Gastrocnemius medialis (tissue), 4 donors: Measurements from ENCODE around the gene SLC39A6. TPM values are rescaled to one million over a fixed set of nuclear protein-coding genes. Genes with fewer than 3 reads are reported as not detected.

Source experiments
- ATAC-seq, 2 donors: fragments of 150-250 bp; one replicate each; pipeline ENCODE4 v1.9.1; 2016
- DNase-seq, 2 donors: peaks; one replicate each; pipeline ENCODE4 v3.0.0-alpha.2; 2019
- H3K27ac ChIP-seq, 4 donors: fragments of 200-600 bp; sonication (generic); 1 replicate in 1 of 4; 2 replicates in 3 of 4; pipeline ENCODE4 v1.5.1; 2016 to 2018; ENCODE audit warnings: mild to moderate bottlenecking in 2 of 4, moderate library complexity in 1 of 4
- H3K27me3 ChIP-seq, 3 donors: fragments of 200-600 bp; sonication (generic) in 2 of 3; 1 replicate in 1 of 3; 2 replicates in 2 of 3; pipeline versions ENCODE4 v1.5.1 to v1.6.0; 2016 to 2019; ENCODE audit warnings: mild to moderate bottlenecking in 1 of 3, moderate library complexity in 1 of 3
- H3K36me3 ChIP-seq, 2 donors: fragments of 200-600 bp; sonication (generic) in 1 of 2; one replicate each; pipeline ENCODE4 v1.5.1; 2017 to 2018
- H3K4me1 ChIP-seq, 2 donors: fragments of 200-600 bp; sonication (generic) in 1 of 2; one replicate each; pipeline ENCODE4 v1.5.1; 2016 to 2017; ENCODE audit warnings: mild to moderate bottlenecking in 2 of 2
- H3K4me3 ChIP-seq, 4 donors: fragments of 200-600 bp; sonication (generic) in 3 of 4; 1 replicate in 1 of 4; 2 replicates in 3 of 4; pipeline ENCODE4 v1.5.1; 2016 to 2019; ENCODE audit warnings: mild to moderate bottlenecking in 2 of 4
- H3K9me3 ChIP-seq, 3 donors: fragments of 200-600 bp; sonication (generic) in 2 of 3; 1 replicate in 1 of 3; 2 replicates in 2 of 3; pipeline ENCODE4 v1.5.1; 2016 to 2019
- POLR2A ChIP-seq, 2 donors: fragments of 450-650 bp; IDR thresholded peaks; one replicate each; pipeline ENCODE4 v1.6.1; 2017; ENCODE audit warnings: antibody characterized with exemption in 2 of 2, mild to moderate bottlenecking in 2 of 2, moderate library complexity in 2 of 2
- in situ Hi-C, 4 donors: fragments of 200-750 bp; cut with MboI; loops; one replicate each; pipeline versions ENCODE4 v1.15.0 to v1.8.0; 2017; ENCODE audit warnings: low sequenced_read_pairs in 4 of 4
- intact Hi-C: fragments of 100-400 bp; cut with DNase I; formaldehyde crosslinking; loops from one replicate; pipeline ENCODE4 v1.15.1; 2023; ENCODE audit warnings: low total_unique reads
- total RNA-seq, 4 donors: library from RNA; depleted of rRNA; stranded (reverse); fragments of >200 nt; gene quantifications; one replicate each; pipeline versions ENCODE4 v1.1.0 to v1.2.3, GENCODE V29; 2016
- TF ChIP-seq, protein P1 (sequence below), 5 experiments: fragments of 450-650 bp in 3 of 5; fragments of 200-600 bp in 2 of 5; sonication (generic) in 2 of 5; IDR thresholded peaks in 4 of 5; conservative IDR thresholded peaks in 1 of 5; 1 replicate in 4 of 5; 2 replicates in 1 of 5; pipeline ENCODE4 v1.5.1; 2016 to 2019; ENCODE audit warnings: antibody characterized with exemption in 5 of 5, mild to moderate bottlenecking in 3 of 5, moderate library complexity in 3 of 5

The SLC39A6 gene
- total RNA-seq, 4 donors from 2014 or later: 16.7 to 24.7 (median 18.3) TPM

GRCh38 chr18:36112302-36112701 lies 16.8 kb downstream of the SLC39A6 start:
- DNase-seq (no peak), ATAC-seq (no peak)
- Histone ChIP-seq H3K4me1 (no peaks in the 10 kb centered on the region), H3K9me3 (no peaks in the 10 kb centered on the region), H3K36me3 (peaks cover 0 to 59% of the 10 kb centered on the region in 2 donors), H3K4me3 (no peak overlapping the region), H3K27ac (no peak overlapping the region), H3K27me3 (no peaks in the 10 kb centered on the region)
- in situ Hi-C loops: no loop called here
- no peak for TF ChIP-seq POLR2A (IDR thresholded peaks at IDR 0.05)
- TF ChIP-seq, protein P1, sequence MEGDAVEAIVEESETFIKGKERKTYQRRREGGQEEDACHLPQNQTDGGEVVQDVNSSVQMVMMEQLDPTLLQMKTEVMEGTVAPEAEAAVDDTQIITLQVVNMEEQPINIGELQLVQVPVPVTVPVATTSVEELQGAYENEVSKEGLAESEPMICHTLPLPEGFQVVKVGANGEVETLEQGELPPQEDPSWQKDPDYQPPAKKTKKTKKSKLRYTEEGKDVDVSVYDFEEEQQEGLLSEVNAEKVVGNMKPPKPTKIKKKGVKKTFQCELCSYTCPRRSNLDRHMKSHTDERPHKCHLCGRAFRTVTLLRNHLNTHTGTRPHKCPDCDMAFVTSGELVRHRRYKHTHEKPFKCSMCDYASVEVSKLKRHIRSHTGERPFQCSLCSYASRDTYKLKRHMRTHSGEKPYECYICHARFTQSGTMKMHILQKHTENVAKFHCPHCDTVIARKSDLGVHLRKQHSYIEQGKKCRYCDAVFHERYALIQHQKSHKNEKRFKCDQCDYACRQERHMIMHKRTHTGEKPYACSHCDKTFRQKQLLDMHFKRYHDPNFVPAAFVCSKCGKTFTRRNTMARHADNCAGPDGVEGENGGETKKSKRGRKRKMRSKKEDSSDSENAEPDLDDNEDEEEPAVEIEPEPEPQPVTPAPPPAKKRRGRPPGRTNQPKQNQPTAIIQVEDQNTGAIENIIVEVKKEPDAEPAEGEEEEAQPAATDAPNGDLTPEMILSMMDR (IDR thresholded peaks at IDR 0.05 in 4 of 5, conservative IDR thresholded peaks at IDR 0.05 in 1 of 5): no peak
- intact Hi-C loops: no loop called here

GRCh38 chr18:36109737-36110136 lies 19.4 kb downstream of the SLC39A6 start:
- TF ChIP-seq POLR2A (IDR thresholded peaks at IDR 0.05): no peak
- TF ChIP-seq, protein P1 (IDR thresholded peaks at IDR 0.05 in 4 of 5, conservative IDR thresholded peaks at IDR 0.05 in 1 of 5): no peak
- Histone ChIP-seq H3K27me3 (no peaks in the 10 kb centered on the region), H3K36me3 (peaks cover 0 to 46% of the 10 kb centered on the region in 2 donors), H3K9me3 (no peaks in the 10 kb centered on the region), H3K27ac (no peak overlapping the region), H3K4me3 (no peak overlapping the region), H3K4me1 (no peaks in the 10 kb centered on the region)
- DNase-seq: no peak
- ATAC-seq: no peak
- in situ Hi-C loops: no loop called here
- intact Hi-C loops: no loop called here

GRCh38 chr18:36108601-36109000 lies 20.5 kb downstream of the SLC39A6 start:
- peaks cover 0 to 38% of the 10 kb centered on the region in 2 donors for H3K36me3 ChIP-seq
- no peak for ATAC-seq
- H3K4me1 ChIP-seq: no peaks in the 10 kb centered on the region
- no peaks in the 10 kb centered on the region for H3K27me3 ChIP-seq
- no peak overlapping the region for H3K27ac ChIP-seq
- no peak for DNase-seq
- no peak overlapping the region for H3K4me3 ChIP-seq
- no peaks in the 10 kb centered on the region for H3K9me3 ChIP-seq
- no peak for TF ChIP-seq POLR2A (IDR thresholded peaks at IDR 0.05)
- TF ChIP-seq, protein P1 (IDR thresholded peaks at IDR 0.05 in 4 of 5, conservative IDR thresholded peaks at IDR 0.05 in 1 of 5): no peak
- in situ Hi-C loops (no loop called here), intact Hi-C loops (no loop called here)

GRCh38 chr18:36108196-36108595 lies 20.9 kb downstream of the SLC39A6 start:
- Histone ChIP-seq H3K27me3 (no peaks in the 10 kb centered on the region), H3K36me3 (peaks cover 0 to 34% of the 10 kb centered on the region in 2 donors), H3K9me3 (no peaks in the 10 kb centered on the region), H3K4me3 (no peak overlapping the region), H3K27ac (no peak overlapping the region), H3K4me1 (no peaks in the 10 kb centered on the region)
- ATAC-seq (no peak), DNase-seq (no peak)
- intact Hi-C loops (no loop called here), in situ Hi-C loops (no loop called here)
- no peak for TF ChIP-seq POLR2A (IDR thresholded peaks at IDR 0.05)
- TF ChIP-seq, protein P1 (IDR thresholded peaks at IDR 0.05 in 4 of 5, conservative IDR thresholded peaks at IDR 0.05 in 1 of 5): no peak

- no peaks in the 10 kb centered on the region for H3K9me3 ChIP-seq
- no peaks in the 10 kb centered on the region for H3K27me3 ChIP-seq
- in situ Hi-C loops: no loop called here
- intact Hi-C loops: no loop called here
- no peak overlapping the region for H3K4me3 ChIP-seq
- no peak overlapping the region for H3K27ac ChIP-seq
- peaks cover 0 to 26% of the 10 kb centered on the region in 2 donors for H3K36me3 ChIP-seq
- TF ChIP-seq POLR2A (IDR thresholded peaks at IDR 0.05): no peak
- TF ChIP-seq, protein P1 (IDR thresholded peaks at IDR 0.05 in 4 of 5, conservative IDR thresholded peaks at IDR 0.05 in 1 of 5): no peak
- no peaks in the 10 kb centered on the region for H3K4me1 ChIP-seq
- ATAC-seq (no peak), DNase-seq (no peak)
These were observed 21.7 kb downstream of the SLC39A6 start for GRCh38 chr18:36107477-36107876.
